Caco-2 (cell line): Measurements from ENCODE around the gene TCERG1L. TPM values are rescaled to one million over a fixed set of nuclear protein-coding genes. Genes with fewer than 3 reads are reported as not detected.

Source experiments
- BruUV-seq: library from RNA; stranded (reverse); fragments of 400-500 nt; replicated peaks from 2 replicates; lab custom pipeline; 2021; lab: Mats Ljungman, UMichigan
- CTCF ChIA-PET: fragments of 300-600 bp; sonication (Branson Sonifier 250); formaldehyde crosslinking; loops from one replicate; lab custom pipeline; 2022; ENCODE audit warnings: antibody characterized with exemption; lab: Charles Lee
- POLR2A ChIA-PET: fragments of 300-600 bp; sonication (Branson Sonifier 250); formaldehyde crosslinking; loops from one replicate; lab custom pipeline; 2022; ENCODE audit warnings: antibody characterized with exemption; lab: Charles Lee
- DNase-seq, 2 experiments: peaks; one replicate each; pipeline versions ENCODE4 v3.0.0 to v3.0.0-alpha.2; 2020 to 2022
- H3K27me3 ChIP-seq: replicated peaks from 2 replicates; pipeline ENCODE4 v1.6.0; 2011; ENCODE audit warnings: low read length; ENCODE audit not compliant: control insufficient read depth, insufficient read depth
- H3K36me3 ChIP-seq: 2 replicates; pipeline ENCODE4 v1.5.1; 2011; ENCODE audit warnings: low read length; ENCODE audit not compliant: control insufficient read depth, insufficient read depth
- H3K4me1 ChIP-seq: fragments of 250-450 bp; sonication (Bioruptor Pico); 2 replicates; pipeline ENCODE4 v1.5.1; 2020; ENCODE audit warnings: mild to moderate bottlenecking
- H3K4me3 ChIP-seq: 2 replicates; pipeline ENCODE4 v1.5.1; 2011; ENCODE audit warnings: low read depth, mild to moderate bottlenecking, control low read depth, low read length
- H3K9me3 ChIP-seq: fragments of 250-450 bp; sonication (Bioruptor Pico); 2 replicates; pipeline ENCODE4 v1.5.1; 2020; ENCODE audit warnings: mild to moderate bottlenecking, moderate library complexity
- H3K27ac Mint-ChIP-seq: one replicate; pipeline ENCODE4 v1.8.0; 2022; ENCODE audit warnings: mixed read lengths; ENCODE audit not compliant: unreplicated experiment
- H3K27me3 Mint-ChIP-seq: one replicate; pipeline ENCODE4 v1.8.0; 2022; ENCODE audit warnings: mixed read lengths; ENCODE audit not compliant: insufficient read depth, unreplicated experiment
- H3K36me3 Mint-ChIP-seq: one replicate; pipeline ENCODE4 v1.8.0; 2022; ENCODE audit warnings: mild to moderate bottlenecking, mixed read lengths; ENCODE audit not compliant: insufficient read depth, unreplicated experiment
- H3K4me1 Mint-ChIP-seq: one replicate; pipeline ENCODE4 v1.8.0; 2022; ENCODE audit warnings: low read depth, mixed read lengths; ENCODE audit not compliant: unreplicated experiment
- H3K4me3 Mint-ChIP-seq: one replicate; pipeline ENCODE4 v1.8.0; 2022; ENCODE audit warnings: mild to moderate bottlenecking, moderate library complexity, mixed read lengths; ENCODE audit not compliant: unreplicated experiment
- H3K9me3 Mint-ChIP-seq: one replicate; pipeline ENCODE4 v1.8.0; 2022; ENCODE audit warnings: mixed read lengths; ENCODE audit not compliant: unreplicated experiment
- CTCF ChIP-seq, 2 experiments: fragments of 200-600 bp in 1 of 2; IDR thresholded peaks; 1 replicate in 1 of 2; 2 replicates in 1 of 2; pipeline versions ENCODE4 v1.5.1 to v1.8.0; 2011 to 2022; ENCODE audit warnings: antibody characterized with exemption in 1 of 2, control low read depth in 1 of 2, inconsistent platforms in 1 of 2, low read depth in 1 of 2, low read length in 1 of 2, mild to moderate bottlenecking in 1 of 2, moderate library complexity in 1 of 2; ENCODE audit not compliant: insufficient read depth in 1 of 2, severe bottlenecking in 1 of 2, unreplicated experiment in 1 of 2
- intact Hi-C: fragments of 100-400 bp; cut with micrococcal nuclease; formaldehyde crosslinking; loops from one replicate; pipeline ENCODE4 v1.10.0; 2022; ENCODE audit not compliant: unreplicated experiment
- total RNA-seq: library from RNA; stranded (reverse); gene quantifications from 2 replicates; pipeline ENCODE4 v1.2.3, GENCODE V29; 2022

TCERG1L gene
- total RNA-seq, 1 experiment from 2014 or later, result not detected

GRCh38 chr10:131168238-131168875 is 143.2 kb downstream of the TCERG1L start:
- BruUV-seq, result no TSS peak
- intact Hi-C loops, result no loop called here
- Histone ChIP-seq H3K4me1 (no peaks in the 10 kb centered on the region), H3K9me3 (no peaks in the 10 kb centered on the region), H3K27me3 (no peaks in the 10 kb centered on the region), H3K36me3 (no peaks in the 10 kb centered on the region), H3K4me3 (no peak overlapping the region)
- H3K27me3 Mint-ChIP-seq, result no peaks in the 10 kb centered on the region
- TF ChIP-seq CTCF (IDR thresholded peaks at IDR 0.05; ENCODE audit: insufficient read depth in 1 of 2, low read depth in 1 of 2, low read length in 1 of 2, severe bottlenecking in 1 of 2, unreplicated experiment in 1 of 2), result no peak
- no peak overlapping the region for H3K27ac Mint-ChIP-seq
- H3K4me3 Mint-ChIP-seq, result no peak overlapping the region
- H3K36me3 Mint-ChIP-seq, result no peaks in the 10 kb centered on the region
- no peaks in the 10 kb centered on the region for H3K9me3 Mint-ChIP-seq
- no peaks in the 10 kb centered on the region for H3K4me1 Mint-ChIP-seq
- DNase-seq, result no peak
- ChIA-PET CTCF (no interaction called here), POLR2A (no interaction called here)

- no peaks in the 10 kb centered on the region for H3K9me3 ChIP-seq
- no peak overlapping the region for H3K4me3 Mint-ChIP-seq
- TF ChIP-seq CTCF (IDR thresholded peaks at IDR 0.05; ENCODE audit: insufficient read depth in 1 of 2, low read depth in 1 of 2, low read length in 1 of 2, severe bottlenecking in 1 of 2, unreplicated experiment in 1 of 2), result no peak
- no peaks in the 10 kb centered on the region for H3K36me3 ChIP-seq
- no TSS peak for BruUV-seq
- H3K9me3 Mint-ChIP-seq, result no peaks in the 10 kb centered on the region
- no peaks in the 10 kb centered on the region for H3K27me3 Mint-ChIP-seq
- H3K4me1 Mint-ChIP-seq, result no peaks in the 10 kb centered on the region
- no peak overlapping the region for H3K27ac Mint-ChIP-seq
- H3K4me1 ChIP-seq, result no peaks in the 10 kb centered on the region
- no peaks in the 10 kb centered on the region for H3K36me3 Mint-ChIP-seq
- no peaks in the 10 kb centered on the region for H3K27me3 ChIP-seq
- intact Hi-C loops, result no loop called here
- ChIA-PET POLR2A (no interaction called here), CTCF (no interaction called here)
- no peak for DNase-seq
- no peak overlapping the region for H3K4me3 ChIP-seq
Measured at GRCh38 chr10:131167036-131167860, 144.3 kb downstream of the TCERG1L start.

- no peaks in the 10 kb centered on the region for H3K36me3 Mint-ChIP-seq
- Histone ChIP-seq H3K4me1 (no peaks in the 10 kb centered on the region), H3K36me3 (no peaks in the 10 kb centered on the region), H3K9me3 (no peaks in the 10 kb centered on the region), H3K27me3 (no peaks in the 10 kb centered on the region), H3K4me3 (no peak overlapping the region)
- intact Hi-C loops, result no loop called here
- TF ChIP-seq CTCF (IDR thresholded peaks at IDR 0.05; ENCODE audit: insufficient read depth in 1 of 2, low read depth in 1 of 2, low read length in 1 of 2, severe bottlenecking in 1 of 2, unreplicated experiment in 1 of 2), result no peak
- no peak for DNase-seq
- no peaks in the 10 kb centered on the region for H3K27me3 Mint-ChIP-seq
- H3K9me3 Mint-ChIP-seq, result no peaks in the 10 kb centered on the region
- H3K4me3 Mint-ChIP-seq, result no peak overlapping the region
- no TSS peak for BruUV-seq
- POLR2A ChIA-PET, result no interaction called here
- H3K4me1 Mint-ChIP-seq, result no peaks in the 10 kb centered on the region
- H3K27ac Mint-ChIP-seq, result no peak overlapping the region
- CTCF ChIA-PET, result no interaction called here
Measured at GRCh38 chr10:131166486-131166885, 145.0 kb downstream of the TCERG1L start.
